HepG2 (cell line): ENCODE measurements around the gene GPN1. TPM values are rescaled to one million over a fixed set of nuclear protein-coding genes. Genes with fewer than 3 reads are reported as not detected.

ENCODE experiments used
- ATF1 ChIP-seq: IDR thresholded peaks from 2 replicates; pipeline ENCODE4 v1.6.1; 2016; ENCODE audit warnings: mild to moderate bottlenecking, control low read depth
- ATF7-NPFF ChIP-seq: sonication (generic); formaldehyde crosslinking; IDR thresholded peaks from 2 replicates; pipeline ENCODE4 v1.8.1; 2023; ENCODE audit warnings: mild to moderate bottlenecking, low read depth, missing genetic modification reagents, moderate library complexity
- ATRX ChIP-seq: sonication (generic); formaldehyde crosslinking; IDR thresholded peaks from 2 replicates; pipeline ENCODE4 v1.4.0; 2020; ENCODE audit warnings: missing genetic modification reagents, borderline replicate concordance
- CC2D1A ChIP-seq: sonication (generic); formaldehyde crosslinking; IDR thresholded peaks from 2 replicates; pipeline ENCODE4 v1.8.1; 2023; ENCODE audit warnings: mild to moderate bottlenecking, missing genetic modification reagents
- EHMT2 ChIP-seq: fragments of 200-600 bp; sonication (generic); IDR thresholded peaks from 2 replicates; pipeline ENCODE4 v1.7.0; 2017; ENCODE audit warnings: antibody characterized with exemption, low read depth, low read length, borderline replicate concordance
- ESRRA ChIP-seq: sonication (generic); formaldehyde crosslinking; IDR thresholded peaks from 2 replicates; pipeline ENCODE4 v1.5.1; 2020; ENCODE audit warnings: mild to moderate bottlenecking, low read depth, missing genetic modification reagents
- FLYWCH1 ChIP-seq: sonication (generic); formaldehyde crosslinking; IDR thresholded peaks from 2 replicates; pipeline ENCODE4 v1.8.1; 2023; ENCODE audit warnings: mild to moderate bottlenecking, missing genetic modification reagents
- HMG20A ChIP-seq: IDR thresholded peaks from 2 replicates; pipeline ENCODE4 v1.6.1; 2016; ENCODE audit warnings: borderline replicate concordance
- LBX2 ChIP-seq: sonication (generic); formaldehyde crosslinking; IDR thresholded peaks from 2 replicates; pipeline ENCODE4 v1.5.0; 2020; ENCODE audit warnings: missing genetic modification reagents, mild to moderate bottlenecking, borderline replicate concordance
- MAFF ChIP-seq: IDR thresholded peaks from 2 replicates; pipeline ENCODE4 v1.6.1; 2011; ENCODE audit warnings: low read depth, low read length, improper control_type of control experiment
- NFE2 ChIP-seq: sonication (generic); formaldehyde crosslinking; IDR thresholded peaks from 2 replicates; pipeline ENCODE4 v1.4.0; 2020; ENCODE audit warnings: missing genetic modification reagents
- NONO ChIP-seq, 2 experiments: fragments of 450-650 bp in 1 of 2; sonication (generic) in 1 of 2; formaldehyde crosslinking in 1 of 2; IDR thresholded peaks in 1 of 2; conservative IDR thresholded peaks in 1 of 2; 2 replicates each; pipeline versions ENCODE4 v1.6.1 to v1.8.0; 2017 to 2022; ENCODE audit warnings: mild to moderate bottlenecking in 1 of 2, missing genetic modification reagents in 1 of 2, moderate library complexity in 1 of 2
- NR2F1 ChIP-seq, 2 experiments: fragments of 450-650 bp in 1 of 2; formaldehyde crosslinking in 1 of 2; IDR thresholded peaks; 2 replicates each; pipeline versions ENCODE4 v1.5.0 to v1.6.1; 2016 to 2020; ENCODE audit warnings: mild to moderate bottlenecking in 1 of 2, missing compliant biosample characterization in 1 of 2, missing genetic modification reagents in 1 of 2, moderate library complexity in 1 of 2
- PAWR ChIP-seq: sonication (generic); formaldehyde crosslinking; IDR thresholded peaks from 2 replicates; pipeline ENCODE4 v1.4.0; 2020; ENCODE audit warnings: missing genetic modification reagents, mild to moderate bottlenecking, borderline replicate concordance
- PBX3 ChIP-seq: sonication (generic); formaldehyde crosslinking; IDR thresholded peaks from 2 replicates; pipeline ENCODE4 v1.8.1; 2023; ENCODE audit warnings: missing genetic modification reagents, inconsistent platforms, borderline replicate concordance
- SNAI1 ChIP-seq: sonication (generic); formaldehyde crosslinking; IDR thresholded peaks from 2 replicates; pipeline ENCODE4 v1.5.0; 2020; ENCODE audit warnings: mild to moderate bottlenecking, missing genetic modification reagents, borderline replicate concordance
- SRSF1 ChIP-seq: fragments of 200-400 bp; formaldehyde crosslinking; optimal IDR thresholded peaks from 2 replicates; pipeline ENCODE3; 2017; ENCODE audit warnings: mild to moderate bottlenecking, low read depth, low read length, moderate library complexity
- TCF7 ChIP-seq: sonication (generic); IDR thresholded peaks from 2 replicates; pipeline ENCODE4 v1.6.1; 2016; ENCODE audit warnings: antibody characterized with exemption, low read depth
- ZBTB1 ChIP-seq: sonication (generic); formaldehyde crosslinking; IDR thresholded peaks from 2 replicates; pipeline ENCODE4 v1.4.0; 2020; ENCODE audit warnings: missing genetic modification reagents, borderline replicate concordance
- ZBTB33 ChIP-seq: sonication (generic); formaldehyde crosslinking; IDR thresholded peaks from 2 replicates; pipeline ENCODE4 v1.4.0; 2020; ENCODE audit warnings: missing genetic modification reagents
- ZBTB8A ChIP-seq: sonication (generic); formaldehyde crosslinking; IDR thresholded peaks from 2 replicates; pipeline ENCODE4 v1.4.0; 2020; ENCODE audit warnings: mild to moderate bottlenecking, low read depth, missing genetic modification reagents, borderline replicate concordance
- ZFY ChIP-seq: sonication (generic); formaldehyde crosslinking; IDR thresholded peaks from 2 replicates; pipeline ENCODE4 v1.4.0; 2020; ENCODE audit warnings: missing genetic modification reagents
- ZNF234 ChIP-seq: sonication (generic); formaldehyde crosslinking; conservative IDR thresholded peaks from 2 replicates; pipeline ENCODE4 v1.5.1; 2020; ENCODE audit warnings: mild to moderate bottlenecking, missing genetic modification reagents
- ZNF335 ChIP-seq: sonication (generic); formaldehyde crosslinking; IDR thresholded peaks from 2 replicates; pipeline ENCODE4 v1.4.0; 2020; ENCODE audit warnings: missing genetic modification reagents
- ZNF644 ChIP-seq: IDR thresholded peaks from 2 replicates; pipeline ENCODE4 v1.6.1; 2016; ENCODE audit warnings: low read depth
- polyA plus RNA-seq, 8 experiments: library from polyadenylated mRNA; depleted of rRNA in 3 of 8; stranded (reverse) in 7 of 8; unstranded in 1 of 8; fragments of >200 nt; fragmentation: Illumina TruSeq in 4 of 8; extraction: Trizol in 4 of 8; gene quantifications; 2 replicates each; pipeline versions ENCODE4 v1.2.1 to v1.2.3, GENCODE V29; 2011 to 2016; ENCODE audit warnings: low read depth in 4 of 8, missing spikeins in 1 of 8, mixed read lengths in 1 of 8; ENCODE audit not compliant: insufficient read depth in 1 of 8
- total RNA-seq, 5 experiments: library from RNA; depleted of rRNA; stranded (reverse); fragments of >200 nt; fragmentation: Illumina TruSeq; extraction: Trizol; gene quantifications; 2 replicates each; pipeline ENCODE4 v1.2.3, GENCODE V29; 2016; ENCODE audit warnings: low read depth in 1 of 5

GPN1 gene
- total and polyA plus RNA-seq, 2 of the 13 experiments (the other 11 are each of a cell fraction or from before 2014, with no cell fraction given), result 54.5 to 62.7 TPM

GRCh38 chr2:27628767-27629709, at the start of gene GPN1, which contains the start of gene CCDC121 (continued):
- TF ChIP-seq PBX3, result 0 out of 2 replicates have a peak, but pooled peaks have one; percentile 26
- TF ChIP-seq SNAI1 (CRISPR knock-in tag), result 0 out of 2 replicates have a peak, but pooled peaks have one; percentile 84
- no peak for TF ChIP-seq ZBTB33
- TF ChIP-seq SRSF1, result peak; percentile 78
- TF ChIP-seq NFE2 (CRISPR knock-in tag), result no peak
- no peak for TF ChIP-seq NONO (IDR thresholded peaks at IDR 0.05)
- peak; percentile 91 for TF ChIP-seq NONO (CRISPR knock-in tag; conservative IDR thresholded peaks at IDR 0.05)
- TF ChIP-seq TCF7, result 0 out of 2 replicates have a peak, but pooled peaks have one; percentile 14
- TF ChIP-seq ZBTB8A (CRISPR knock-in tag), result no peak
- 0 out of 2 replicates have a peak, but pooled peaks have one; percentile 58 for TF ChIP-seq ZNF234
- TF ChIP-seq FLYWCH1 (CRISPR knock-in tag), result no peak
- TF ChIP-seq ZBTB1 (CRISPR knock-in tag), result no peak
- TF ChIP-seq MAFF, result no peak
- peak; percentile 75 for TF ChIP-seq ATF1 (CRISPR knock-in tag)
- no peak for TF ChIP-seq NR2F1 (CRISPR knock-in tag; IDR thresholded peaks at IDR 0.05)
- TF ChIP-seq LBX2 (CRISPR knock-in tag), result no peak
- no peak; the same call in none of the 2 replicates for TF ChIP-seq ATF7-NPFF (CRISPR knock-in tag)
- TF ChIP-seq EHMT2, result no peak
- peak; percentile 80 for TF ChIP-seq ZFY
- TF ChIP-seq ESRRA (CRISPR knock-in tag), result no peak; the same call in 1 of the 2 replicates
- peak; percentile 84; the same call in 1 of the 2 replicates for TF ChIP-seq ZNF335 (CRISPR knock-in tag)
- no peak for TF ChIP-seq ATRX (CRISPR knock-in tag)
- no peak for TF ChIP-seq PAWR (CRISPR knock-in tag)
- TF ChIP-seq HMG20A (CRISPR knock-in tag), result peak; percentile 33; the same call in 1 of the 2 replicates
- TF ChIP-seq CC2D1A (CRISPR knock-in tag), result no peak
- no peak for TF ChIP-seq ZNF644
